Thyroid gland (tissue), 4 donors: ENCODE results near the gene STOM. TPM values are rescaled to one million over a fixed set of nuclear protein-coding genes. Genes with fewer than 3 reads are reported as not detected.

ENCODE experiments used
- DNase-seq, 2 donors: peaks; one replicate each; pipeline ENCODE4 v3.0.0-alpha.2; 2019
- H3K27ac ChIP-seq, 3 donors: fragments of 200-600 bp; sonication (generic); 1 replicate in 2 of 3; 2 replicates in 1 of 3; pipeline ENCODE4 v1.5.1; 2016 to 2019; ENCODE audit warnings: mild to moderate bottlenecking in 1 of 3, moderate library complexity in 1 of 3
- H3K27me3 ChIP-seq: fragments of 200-600 bp; sonication (generic); one replicate; pipeline ENCODE4 v1.5.1; 2019
- H3K36me3 ChIP-seq, 2 donors: fragments of 200-600 bp; sonication (generic); one replicate each; pipeline ENCODE4 v1.5.1; 2016 to 2019
- H3K4me1 ChIP-seq, 2 donors: fragments of 200-600 bp; sonication (generic); one replicate each; pipeline ENCODE4 v1.5.1; 2017 to 2019
- H3K4me3 ChIP-seq, 3 donors: fragments of 200-600 bp; sonication (generic); replicated peaks in 1 of 3; 1 replicate in 2 of 3; 2 replicates in 1 of 3; pipeline ENCODE4 v1.5.1; 2016; ENCODE audit warnings: mild to moderate bottlenecking in 1 of 3
- H3K9me3 ChIP-seq: fragments of 200-600 bp; sonication (generic); one replicate; pipeline ENCODE4 v1.5.1; 2017
- POLR2A ChIP-seq, 2 donors: fragments of 450-650 bp; IDR thresholded peaks; one replicate each; pipeline ENCODE4 v1.6.1; 2017; ENCODE audit warnings: antibody characterized with exemption in 2 of 2, mild to moderate bottlenecking in 2 of 2, moderate library complexity in 1 of 2
- WGBS, 2 donors: methylation state at CpG; one replicate each; pipeline ENCODE4 v1.1.5; 2017; 5-methylcytosine and 5-hydroxymethylcytosine counted together
- intact Hi-C: fragments of 100-400 bp; cut with DNase I; formaldehyde crosslinking; loops from one replicate; pipeline ENCODE4 v1.15.1; 2023
- total RNA-seq, 4 donors: library from RNA; depleted of rRNA; stranded (reverse); fragments of >200 nt; gene quantifications; one replicate each; pipeline ENCODE4 v1.2.3, GENCODE V29; 2016
- TF ChIP-seq, protein P1 (sequence below), 6 experiments: fragments of 200-600 bp in 3 of 6; fragments of 450-650 bp in 3 of 6; sonication (generic) in 3 of 6; IDR thresholded peaks; one replicate each; pipeline ENCODE4 v1.5.1; 2016 to 2019; ENCODE audit warnings: antibody characterized with exemption in 6 of 6, mild to moderate bottlenecking in 2 of 6, inconsistent platforms in 1 of 6, moderate library complexity in 1 of 6

STOM gene
- total RNA-seq, 4 donors from 2014 or later, result 104 to 275 (median 142) TPM

DNA sequence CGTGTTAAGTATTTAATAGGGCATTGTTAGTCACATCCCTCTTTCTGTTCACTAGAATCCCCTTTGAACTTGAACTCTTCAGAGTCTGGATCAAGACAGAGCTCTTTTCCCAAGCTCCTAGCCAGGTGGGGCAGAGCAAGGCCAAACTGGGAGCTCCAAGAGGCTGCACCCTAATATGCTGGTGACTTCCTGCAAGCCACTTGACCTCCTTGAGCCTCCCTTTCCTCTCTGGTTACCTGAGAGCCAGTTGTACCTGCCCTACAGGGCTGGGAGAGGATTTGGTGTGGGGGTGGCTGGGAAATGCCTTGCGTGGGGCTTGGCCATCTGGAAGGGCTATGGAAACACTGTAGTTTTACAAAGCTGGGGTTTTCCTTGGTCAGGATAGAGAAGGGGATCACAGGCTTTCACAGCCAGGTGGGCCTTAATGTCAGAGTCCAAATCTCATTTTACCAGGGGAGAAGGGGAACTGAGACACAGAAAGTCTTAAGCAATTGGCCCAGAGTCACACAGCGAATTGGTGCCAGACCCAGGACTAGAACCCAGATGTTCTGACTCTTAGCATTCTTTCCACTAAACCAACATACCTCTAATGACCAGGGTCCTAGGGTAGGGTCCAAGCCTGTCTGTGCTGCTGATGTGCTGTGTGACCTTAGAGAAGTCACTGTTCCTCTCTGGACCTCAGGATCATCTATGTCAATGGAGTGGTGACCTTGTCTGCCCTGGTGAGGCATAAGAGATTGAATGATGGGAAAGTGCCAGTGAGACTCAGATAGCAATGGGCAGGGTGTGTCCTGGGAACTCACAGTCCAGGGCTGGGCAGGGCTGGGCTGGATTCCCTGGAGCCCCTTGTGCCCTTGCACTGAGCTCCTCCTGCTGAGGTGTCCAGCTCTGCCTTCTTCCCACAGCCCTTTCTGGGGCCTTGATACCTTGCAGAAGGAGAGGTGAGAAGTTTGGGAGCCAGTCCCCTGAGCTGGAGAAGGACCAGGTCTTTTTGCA is 66.3 kb downstream of the STOM start:
- no peaks in the 10 kb centered on the region for H3K27me3 ChIP-seq
- WGBS, 2 donors, result 82 to 88% methylated on average over 3 of the region's 3 CpGs
- H3K4me3 ChIP-seq, result no peak overlapping the region
- peak overlapping the region; percentile 61 to 98 (median 94) for H3K27ac ChIP-seq
- intact Hi-C loops, result no loop called here
- DNase-seq, result peak in 1 of 2 donors; percentile 1
- H3K9me3 ChIP-seq, result no peaks in the 10 kb centered on the region
- TF ChIP-seq POLR2A (IDR thresholded peaks at IDR 0.05), result no peak
- TF ChIP-seq, protein P1, sequence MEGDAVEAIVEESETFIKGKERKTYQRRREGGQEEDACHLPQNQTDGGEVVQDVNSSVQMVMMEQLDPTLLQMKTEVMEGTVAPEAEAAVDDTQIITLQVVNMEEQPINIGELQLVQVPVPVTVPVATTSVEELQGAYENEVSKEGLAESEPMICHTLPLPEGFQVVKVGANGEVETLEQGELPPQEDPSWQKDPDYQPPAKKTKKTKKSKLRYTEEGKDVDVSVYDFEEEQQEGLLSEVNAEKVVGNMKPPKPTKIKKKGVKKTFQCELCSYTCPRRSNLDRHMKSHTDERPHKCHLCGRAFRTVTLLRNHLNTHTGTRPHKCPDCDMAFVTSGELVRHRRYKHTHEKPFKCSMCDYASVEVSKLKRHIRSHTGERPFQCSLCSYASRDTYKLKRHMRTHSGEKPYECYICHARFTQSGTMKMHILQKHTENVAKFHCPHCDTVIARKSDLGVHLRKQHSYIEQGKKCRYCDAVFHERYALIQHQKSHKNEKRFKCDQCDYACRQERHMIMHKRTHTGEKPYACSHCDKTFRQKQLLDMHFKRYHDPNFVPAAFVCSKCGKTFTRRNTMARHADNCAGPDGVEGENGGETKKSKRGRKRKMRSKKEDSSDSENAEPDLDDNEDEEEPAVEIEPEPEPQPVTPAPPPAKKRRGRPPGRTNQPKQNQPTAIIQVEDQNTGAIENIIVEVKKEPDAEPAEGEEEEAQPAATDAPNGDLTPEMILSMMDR (IDR thresholded peaks at IDR 0.05), result no peak
- peaks cover 0 to 35% of the 10 kb centered on the region in 2 donors for H3K4me1 ChIP-seq
- peaks cover 21 to 46% of the 10 kb centered on the region in 2 donors for H3K36me3 ChIP-seq

- TF ChIP-seq POLR2A (IDR thresholded peaks at IDR 0.05), result no peak
- Histone ChIP-seq H3K27ac (peak overlapping the region; percentile 61 to 98 (median 94)), H3K4me3 (no peak overlapping the region), H3K27me3 (no peaks in the 10 kb centered on the region), H3K9me3 (no peaks in the 10 kb centered on the region), H3K36me3 (peaks cover 21 to 43% of the 10 kb centered on the region in 2 donors), H3K4me1 (peaks cover 2 to 45% of the 10 kb centered on the region in 2 donors)
- DNase-seq, result peak in 1 of 2 donors; percentile 1
- 76 to 93% methylated on average over 9 to 13 of the region's 13 CpGs for WGBS, 2 donors
- intact Hi-C loops, result no loop called here
Measured at GRCh38 chr9:121302786-121303185, 67.3 kb downstream of the STOM start.

- peak overlapping the region in 1 of 3 donors; percentile 18 for H3K4me3 ChIP-seq
- no peaks in the 10 kb centered on the region for H3K27me3 ChIP-seq
- peaks cover 4 to 49% of the 10 kb centered on the region in 2 donors for H3K4me1 ChIP-seq
- 87 to 90% methylated on average over 5 of the region's 5 CpGs for WGBS, 2 donors
- peaks cover 21 to 38% of the 10 kb centered on the region in 2 donors for H3K36me3 ChIP-seq
- TF ChIP-seq, protein P1 (IDR thresholded peaks at IDR 0.05), result no peak
- no peak for TF ChIP-seq POLR2A (IDR thresholded peaks at IDR 0.05)
- intact Hi-C loops, result no loop called here
- no peak for DNase-seq
- no peaks in the 10 kb centered on the region for H3K9me3 ChIP-seq
- peak overlapping the region; percentile 61 to 98 (median 94) for H3K27ac ChIP-seq
Measured at GRCh38 chr9:121302341-121302740, 67.7 kb downstream of the STOM start.

DNA sequence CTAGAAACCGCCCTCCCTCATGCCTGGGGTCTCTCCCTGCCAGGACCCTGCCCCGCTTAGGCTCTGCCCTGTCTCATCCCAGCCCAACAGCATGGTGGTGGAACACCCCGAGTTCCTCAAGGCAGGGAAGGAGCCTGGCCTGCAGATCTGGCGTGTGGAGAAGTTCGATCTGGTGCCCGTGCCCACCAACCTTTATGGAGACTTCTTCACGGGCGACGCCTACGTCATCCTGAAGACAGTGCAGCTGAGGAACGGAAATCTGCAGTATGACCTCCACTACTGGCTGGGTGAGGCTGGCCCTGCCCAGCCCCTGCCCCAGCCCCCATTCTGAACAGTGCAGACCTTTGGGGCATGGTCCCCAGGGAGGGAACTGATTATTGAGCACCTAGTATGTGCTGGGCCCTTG is 68.2 kb downstream of the STOM start:
- Histone ChIP-seq H3K4me1 (peaks cover 4 to 52% of the 10 kb centered on the region in 2 donors), H3K36me3 (peaks cover 21 to 37% of the 10 kb centered on the region in 2 donors)
- 81 to 95% methylated on average over 2 to 3 of the region's 11 CpGs for WGBS, 2 donors

More for the DNA sequence above, 68.2 kb downstream of the STOM start:
- Histone ChIP-seq H3K27ac (peak overlapping the region; percentile 61 to 98 (median 94)), H3K9me3 (no peaks in the 10 kb centered on the region), H3K4me3 (peak overlapping the region in 1 of 3 donors; percentile 18), H3K27me3 (no peaks in the 10 kb centered on the region)
- DNase-seq, result no peak
- intact Hi-C loops, result no loop called here
- TF ChIP-seq, protein P1 (IDR thresholded peaks at IDR 0.05), result no peak
- no peak for TF ChIP-seq POLR2A (IDR thresholded peaks at IDR 0.05)
